ENCODE data around the gene FIBIN.

The FIBIN gene

DNA sequence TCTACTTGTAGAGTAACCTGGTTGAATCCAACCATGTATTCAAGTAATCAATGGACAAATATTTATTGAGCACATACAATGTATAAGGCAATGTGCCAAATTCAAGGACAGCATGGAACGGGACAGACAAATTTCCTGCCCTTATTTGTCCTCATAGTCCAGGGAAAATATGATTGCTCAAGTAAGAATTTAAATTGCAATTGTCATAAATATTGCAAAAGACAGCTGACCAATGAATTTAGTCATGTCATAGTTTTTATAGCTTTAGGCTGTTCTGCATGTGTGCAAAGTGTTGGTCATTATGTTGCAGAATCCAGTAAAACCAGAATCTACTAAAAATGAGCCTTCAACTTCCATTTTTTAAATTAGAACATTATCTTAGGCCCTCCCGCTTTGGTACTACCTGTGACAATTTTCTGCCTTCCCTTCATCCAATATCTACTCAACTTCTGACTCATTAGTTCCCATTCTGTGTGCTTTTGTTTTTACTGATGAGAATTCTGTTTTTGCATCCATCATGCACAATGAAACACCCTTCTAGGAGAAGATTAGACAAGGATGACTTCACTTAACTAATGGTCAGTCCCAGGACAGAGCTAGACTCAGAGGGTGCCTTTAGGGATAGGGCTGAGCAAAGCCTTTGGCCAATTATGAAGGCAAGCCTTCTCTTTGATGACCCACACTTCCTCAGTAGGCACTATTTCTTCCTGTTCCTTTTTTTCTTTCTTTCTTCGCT is 45.8 kb upstream of the FIBIN start:
- no peak overlapping the region for H2AK5ac ChIP-seq (ENCODE audit: low read length)
- H3K14ac ChIP-seq (ENCODE audit: low read length), result no peak overlapping the region
- no peaks in the 10 kb centered on the region for H3K4me1 ChIP-seq (ENCODE audit: control insufficient read depth in 1 of 2, insufficient read depth in 2 of 2, low read length in 2 of 2)
- no peak overlapping the region for H2BK12ac ChIP-seq (ENCODE audit: low read length)
- H3K79me1 ChIP-seq (ENCODE audit: low read length), result no peaks in the 10 kb centered on the region
- H3K9ac ChIP-seq (ENCODE audit: low read length), result no peak overlapping the region
- 100% methylated on average over 1 of the region's 3 CpGs for WGBS (ENCODE audit: extremely low coverage, insufficient coverage, insufficient read length)
- no peaks in the 10 kb centered on the region for H3K9me3 ChIP-seq (ENCODE audit: insufficient read depth, low read depth, low read length)
- H2BK120ac ChIP-seq (ENCODE audit: insufficient read depth, low read length, poor library complexity), result no peak overlapping the region
- no peak overlapping the region for H3K4me2 ChIP-seq (ENCODE audit: low read length)
- no peak overlapping the region for H3K23ac ChIP-seq (ENCODE audit: low read length)
- no peaks in the 10 kb centered on the region for H3K27me3 ChIP-seq (ENCODE audit: insufficient read depth, low read length)
- no peak overlapping the region for H3K4ac ChIP-seq (ENCODE audit: low read depth, low read length)
- H3K36me3 ChIP-seq (ENCODE audit: control insufficient read depth in 1 of 2, insufficient read depth in 2 of 2, low read length in 2 of 2), result no peaks in the 10 kb centered on the region
- H2AFZ ChIP-seq (ENCODE audit: insufficient read depth, low read length, poor library complexity), result no peak overlapping the region
- no peak overlapping the region for H4K8ac ChIP-seq (ENCODE audit: low read depth, low read length)
- no peak overlapping the region for H3K18ac ChIP-seq (ENCODE audit: low read length)
- H3K79me2 ChIP-seq (ENCODE audit: control insufficient read depth, insufficient read depth, low read length, poor library complexity), result no peaks in the 10 kb centered on the region
- no peak overlapping the region for H3K4me3 ChIP-seq (ENCODE audit: low read depth, low read length)
- no peak overlapping the region for H4K91ac ChIP-seq (ENCODE audit: low read depth, low read length)
- no peak overlapping the region for H4K12ac ChIP-seq (ENCODE audit: low read depth, low read length)
- no peak overlapping the region for H2BK5ac ChIP-seq (ENCODE audit: low read depth, low read length, poor library complexity)
- H3K27ac ChIP-seq (ENCODE audit: low read depth, low read length), result no peak overlapping the region
- peak; percentile 29 to 93 for DNase-seq

DNA sequence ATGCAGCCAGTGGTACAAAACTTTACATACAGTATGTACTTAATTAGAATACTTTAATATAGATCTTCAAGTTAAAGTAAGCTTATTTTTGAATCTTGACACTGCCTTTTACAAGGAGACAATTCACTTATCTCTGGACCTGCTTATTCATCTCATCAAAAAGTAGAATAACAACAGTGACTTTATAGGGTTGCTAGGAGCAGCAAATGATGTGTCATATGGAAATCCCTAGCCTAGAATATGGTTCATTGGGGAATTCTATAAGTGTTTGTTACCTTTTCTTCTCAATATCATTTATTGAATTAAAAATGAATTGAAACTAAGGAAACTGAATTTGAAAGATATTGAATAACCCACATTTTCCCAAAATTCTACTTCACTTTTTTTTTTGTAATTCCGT is 45.0 kb upstream of the FIBIN start:
- no peaks in the 10 kb centered on the region for H3K9me3 ChIP-seq (ENCODE audit: insufficient read depth, low read depth, low read length)
- no peak overlapping the region for H4K8ac ChIP-seq (ENCODE audit: low read depth, low read length)
- no peak overlapping the region for H2AK5ac ChIP-seq (ENCODE audit: low read length)
- no peak overlapping the region for H3K18ac ChIP-seq (ENCODE audit: low read length)
- H3K79me1 ChIP-seq (ENCODE audit: low read length), result no peaks in the 10 kb centered on the region
- no peaks in the 10 kb centered on the region for H3K27me3 ChIP-seq (ENCODE audit: insufficient read depth, low read length)
- H3K4me3 ChIP-seq (ENCODE audit: low read depth, low read length), result no peak overlapping the region
- H2AFZ ChIP-seq (ENCODE audit: insufficient read depth, low read length, poor library complexity), result no peak overlapping the region
- H3K27ac ChIP-seq (ENCODE audit: low read depth, low read length), result no peak overlapping the region
- H3K4me2 ChIP-seq (ENCODE audit: low read length), result no peak overlapping the region
- peak in 1 of 2 donors; percentile 7 for DNase-seq
- no CpG with 5 or more reads among the region's 1 CpG for WGBS (ENCODE audit: extremely low coverage, insufficient coverage, insufficient read length)
- no peak overlapping the region for H2BK5ac ChIP-seq (ENCODE audit: low read depth, low read length, poor library complexity)
- no peak overlapping the region for H2BK120ac ChIP-seq (ENCODE audit: insufficient read depth, low read length, poor library complexity)
- no peaks in the 10 kb centered on the region for H3K79me2 ChIP-seq (ENCODE audit: control insufficient read depth, insufficient read depth, low read length, poor library complexity)
- H3K4ac ChIP-seq (ENCODE audit: low read depth, low read length), result no peak overlapping the region
- H3K14ac ChIP-seq (ENCODE audit: low read length), result no peak overlapping the region
- H3K9ac ChIP-seq (ENCODE audit: low read length), result no peak overlapping the region
- no peak overlapping the region for H4K91ac ChIP-seq (ENCODE audit: low read depth, low read length)
- H3K4me1 ChIP-seq (ENCODE audit: control insufficient read depth in 1 of 2, insufficient read depth in 2 of 2, low read length in 2 of 2), result no peaks in the 10 kb centered on the region
- no peak overlapping the region for H4K12ac ChIP-seq (ENCODE audit: low read depth, low read length)
- H2BK12ac ChIP-seq (ENCODE audit: low read length), result no peak overlapping the region
- no peak overlapping the region for H3K23ac ChIP-seq (ENCODE audit: low read length)
- no peaks in the 10 kb centered on the region for H3K36me3 ChIP-seq (ENCODE audit: control insufficient read depth in 1 of 2, insufficient read depth in 2 of 2, low read length in 2 of 2)

GRCh38 chr11:26949846-26950245 is 44.1 kb upstream of the FIBIN start:
- Histone ChIP-seq H3K23ac (ENCODE audit: low read length) (no peak overlapping the region), H3K79me1 (ENCODE audit: low read length) (no peaks in the 10 kb centered on the region), H3K36me3 (ENCODE audit: control insufficient read depth in 1 of 2, insufficient read depth in 2 of 2, low read length in 2 of 2) (no peaks in the 10 kb centered on the region), H2AK5ac (ENCODE audit: low read length) (no peak overlapping the region), H2BK5ac (ENCODE audit: low read depth, low read length, poor library complexity) (no peak overlapping the region), H2AFZ (ENCODE audit: insufficient read depth, low read length, poor library complexity) (no peak overlapping the region), H3K14ac (ENCODE audit: low read length) (no peak overlapping the region), H4K8ac (ENCODE audit: low read depth, low read length) (no peak overlapping the region), H3K27me3 (ENCODE audit: insufficient read depth, low read length) (no peaks in the 10 kb centered on the region), H3K18ac (ENCODE audit: low read length) (no peak overlapping the region), H3K4ac (ENCODE audit: low read depth, low read length) (no peak overlapping the region), H3K27ac (ENCODE audit: low read depth, low read length) (no peak overlapping the region), H4K91ac (ENCODE audit: low read depth, low read length) (no peak overlapping the region), H3K4me3 (ENCODE audit: low read depth, low read length) (no peak overlapping the region), H3K4me1 (ENCODE audit: control insufficient read depth in 1 of 2, insufficient read depth in 2 of 2, low read length in 2 of 2) (no peaks in the 10 kb centered on the region), H3K9ac (ENCODE audit: low read length) (no peak overlapping the region), H4K12ac (ENCODE audit: low read depth, low read length) (no peak overlapping the region), H3K79me2 (ENCODE audit: control insufficient read depth, insufficient read depth, low read length, poor library complexity) (no peaks in the 10 kb centered on the region), H3K4me2 (ENCODE audit: low read length) (no peak overlapping the region), H2BK120ac (ENCODE audit: insufficient read depth, low read length, poor library complexity) (no peak overlapping the region), H3K9me3 (ENCODE audit: insufficient read depth, low read depth, low read length) (no peaks in the 10 kb centered on the region), H2BK12ac (ENCODE audit: low read length) (no peak overlapping the region)
- no CpG with 5 or more reads among the region's 2 CpGs for WGBS (ENCODE audit: extremely low coverage, insufficient coverage, insufficient read length)
- no peak for DNase-seq

GRCh38 chr11:26950260-26950719 is 43.6 kb upstream of the FIBIN start:
- Histone ChIP-seq H3K9me3 (ENCODE audit: insufficient read depth, low read depth, low read length) (no peaks in the 10 kb centered on the region), H3K18ac (ENCODE audit: low read length) (no peak overlapping the region), H3K79me1 (ENCODE audit: low read length) (no peaks in the 10 kb centered on the region), H2AK5ac (ENCODE audit: low read length) (no peak overlapping the region), H4K12ac (ENCODE audit: low read depth, low read length) (no peak overlapping the region), H3K4me1 (ENCODE audit: control insufficient read depth in 1 of 2, insufficient read depth in 2 of 2, low read length in 2 of 2) (no peaks in the 10 kb centered on the region), H2BK120ac (ENCODE audit: insufficient read depth, low read length, poor library complexity) (no peak overlapping the region), H3K27ac (ENCODE audit: low read depth, low read length) (no peak overlapping the region), H3K4ac (ENCODE audit: low read depth, low read length) (no peak overlapping the region), H2BK12ac (ENCODE audit: low read length) (no peak overlapping the region), H3K4me3 (ENCODE audit: low read depth, low read length) (no peak overlapping the region), H4K91ac (ENCODE audit: low read depth, low read length) (no peak overlapping the region), H3K9ac (ENCODE audit: low read length) (no peak overlapping the region), H3K4me2 (ENCODE audit: low read length) (no peak overlapping the region), H2BK5ac (ENCODE audit: low read depth, low read length, poor library complexity) (no peak overlapping the region), H3K14ac (ENCODE audit: low read length) (no peak overlapping the region), H2AFZ (ENCODE audit: insufficient read depth, low read length, poor library complexity) (no peak overlapping the region), H3K23ac (ENCODE audit: low read length) (no peak overlapping the region), H4K8ac (ENCODE audit: low read depth, low read length) (no peak overlapping the region), H3K27me3 (ENCODE audit: insufficient read depth, low read length) (no peaks in the 10 kb centered on the region), H3K79me2 (ENCODE audit: control insufficient read depth, insufficient read depth, low read length, poor library complexity) (no peaks in the 10 kb centered on the region), H3K36me3 (ENCODE audit: control insufficient read depth in 1 of 2, insufficient read depth in 2 of 2, low read length in 2 of 2) (no peaks in the 10 kb centered on the region)
- no CpG with 5 or more reads among the region's 5 CpGs for WGBS (ENCODE audit: extremely low coverage, insufficient coverage, insufficient read length)
- DNase-seq, result no peak
